K562 (cell line): ENCODE results near the gene LAMB4. TPM values are rescaled to one million over a fixed set of nuclear protein-coding genes. Genes with fewer than 3 reads are reported as not detected.

Experiments
- ATAC-seq: fragments of 200-7000 bp; cut with Tn5 transposase; 3 replicates; pipeline ENCODE4 v1.9.1; 2020; ENCODE audit warnings: moderate library complexity
- BruUV-seq: library from RNA; stranded (reverse); fragments of 400-500 nt; replicated peaks from 2 replicates; lab custom pipeline; 2021; lab: Mats Ljungman, UMichigan
- CTCF ChIA-PET: fragments of 300-600 bp; formaldehyde crosslinking; extraction: SDS; loops from one replicate; lab custom pipeline; 2021; ENCODE audit warnings: low intra/inter-chr PET ratio; lab: Yijun Ruan, JAX
- POLR2A ChIA-PET: fragments of 300-600, 350-650 bp; sonication (Branson Sonifier 250); formaldehyde crosslinking; extraction: SDS; loops from one replicate; lab custom pipeline; 2021; ENCODE audit warnings: antibody characterized with exemption, inconsistent platforms; lab: Yijun Ruan, JAX
- DNase-seq, 4 experiments: peaks; one replicate each; pipeline versions ENCODE4 v3.0.0 to v3.0.0-alpha.2; 2011 to 2018; ENCODE audit warnings: low spot score in 3 of 4, mixed read lengths in 3 of 4; ENCODE audit errors: extremely low read depth in 1 of 4
- FAIRE-seq: peaks from 2 replicates; lab custom pipeline; 2011; peaks lifted over from hg19 to GRCh38; lab: Jason Lieb, UNC
- H2AFZ ChIP-seq: 2 replicates; pipeline ENCODE4 v1.6.0; 2011; ENCODE audit warnings: low read depth, low read length, control low read depth, inconsistent platforms
- H3K27ac ChIP-seq: fragments of 200-600 bp; 3 replicates; pipeline ENCODE4 v1.8.0; 2011; ENCODE audit warnings: low read depth, mild to moderate bottlenecking, control low read depth, inconsistent platforms, low read length, moderate library complexity, mixed read lengths; ENCODE audit errors: extremely low read depth
- H3K27me3 ChIP-seq, 2 experiments: fragments of 300-600 bp in 1 of 2; 2 replicates in 1 of 2; 3 replicates in 1 of 2; pipeline versions ENCODE4 v1.6.0 to v1.8.0; 2011; ENCODE audit warnings: inconsistent platforms in 2 of 2, low read length in 2 of 2, mild to moderate bottlenecking in 1 of 2, mixed read lengths in 1 of 2, moderate library complexity in 1 of 2; ENCODE audit not compliant: control insufficient read depth in 2 of 2, insufficient read depth in 2 of 2
- H3K36me3 ChIP-seq: fragments of 300-600 bp; 3 replicates; pipeline ENCODE4 v1.8.0; 2011; ENCODE audit warnings: mild to moderate bottlenecking, low read length, inconsistent platforms; ENCODE audit not compliant: control insufficient read depth, insufficient read depth
- H3K4me1 ChIP-seq, 2 experiments: fragments of 200-600 bp in 1 of 2; replicated peaks in 1 of 2; 2 replicates in 1 of 2; 3 replicates in 1 of 2; pipeline versions ENCODE4 v1.5.1 to v1.8.0; 2011; ENCODE audit warnings: inconsistent platforms in 2 of 2, low read length in 2 of 2, mild to moderate bottlenecking in 1 of 2, mixed read lengths in 1 of 2, moderate library complexity in 1 of 2; ENCODE audit not compliant: control insufficient read depth in 2 of 2, insufficient read depth in 2 of 2
- H3K4me2 ChIP-seq: 2 replicates; pipeline ENCODE4 v1.6.1; 2011; ENCODE audit warnings: low read length, control low read depth, inconsistent platforms, mixed read lengths; ENCODE audit not compliant: insufficient read depth
- H3K4me3 ChIP-seq: fragments of 200-600 bp; sonication (generic), shearing (Covaris generic); 2 replicates; pipeline ENCODE4 v1.5.1; 2016; ENCODE audit warnings: control low read depth, inconsistent platforms
- H3K79me2 ChIP-seq: fragments of 200-600 bp; 3 replicates; pipeline ENCODE4 v1.8.0; 2011; ENCODE audit warnings: low read length, inconsistent platforms; ENCODE audit not compliant: control insufficient read depth, insufficient read depth
- H3K9ac ChIP-seq, 2 experiments: 2 replicates each; pipeline versions ENCODE4 v1.6.0 to v1.6.1; 2011; ENCODE audit warnings: low read depth in 2 of 2, low read length in 2 of 2, control low read depth in 1 of 2, inconsistent platforms in 1 of 2, mild to moderate bottlenecking in 1 of 2, mixed read lengths in 1 of 2; ENCODE audit not compliant: insufficient read depth in 1 of 2
- H3K9me1 ChIP-seq: one replicate; pipeline ENCODE4 v1.6.0; 2011; ENCODE audit warnings: inconsistent platforms, mild to moderate bottlenecking, low read length, moderate library complexity; ENCODE audit not compliant: control insufficient read depth, insufficient read depth
- H3K9me3 ChIP-seq: replicated peaks from 2 replicates; pipeline ENCODE4 v1.5.1; 2011; ENCODE audit warnings: low read depth, low read length, inconsistent platforms; ENCODE audit not compliant: control insufficient read depth, insufficient read depth
- H4K20me1 ChIP-seq: replicated peaks from 2 replicates; pipeline ENCODE4 v1.6.1; 2011; ENCODE audit warnings: low read length, inconsistent platforms, mixed read lengths; ENCODE audit not compliant: control insufficient read depth, insufficient read depth
- ELF1 ChIP-seq: fragments of 200-800 bp; sonication (Bioruptor generic); IDR thresholded peaks from 2 replicates; pipeline ENCODE4 v1.6.1; 2016; ENCODE audit warnings: missing genetic modification characterization, missing compliant biosample characterization
- ETS1 ChIP-seq: conservative IDR thresholded peaks from 2 replicates; pipeline ENCODE4 v1.6.1; 2011; ENCODE audit warnings: low read depth, mild to moderate bottlenecking, low read length; ENCODE audit not compliant: control insufficient read depth
- FOXJ2 ChIP-seq: fragments of 200-800 bp; sonication (Bioruptor generic); IDR thresholded peaks from 2 replicates; pipeline ENCODE4 v1.6.1; 2016; ENCODE audit warnings: missing genetic modification characterization, missing compliant biosample characterization
- FOXK1 ChIP-seq: sonication (generic); formaldehyde crosslinking; IDR thresholded peaks from 2 replicates; pipeline ENCODE4 v1.8.0; 2022; ENCODE audit warnings: missing genetic modification reagents, mild to moderate bottlenecking, borderline replicate concordance
- NCOA1 ChIP-seq: fragments of 450-650 bp; IDR thresholded peaks from 2 replicates; pipeline ENCODE4 v1.6.1; 2016; ENCODE audit warnings: low read depth
- NR0B1 ChIP-seq: fragments of 450-650 bp; IDR thresholded peaks from one replicate; pipeline ENCODE4 v1.6.1; 2018; ENCODE audit warnings: mild to moderate bottlenecking, moderate library complexity; ENCODE audit not compliant: partially characterized antibody
- PHTF2 ChIP-seq: fragments of 250-450 bp; sonication (Bioruptor Pico); IDR thresholded peaks from 2 replicates; pipeline ENCODE4 v1.5.0; 2021; ENCODE audit warnings: mild to moderate bottlenecking
- RBBP5 ChIP-seq: fragments of 200-600 bp; sonication (generic); IDR thresholded peaks from 2 replicates; pipeline ENCODE4 v1.6.1; 2012; ENCODE audit warnings: borderline replicate concordance, mild to moderate bottlenecking, low read length, control low read depth, inconsistent platforms; ENCODE audit not compliant: insufficient read depth, poor library complexity, severe bottlenecking
- RHOXF2B ChIP-seq: fragments of 250-450 bp; sonication (Bioruptor Pico); conservative IDR thresholded peaks from 2 replicates; pipeline ENCODE4 v1.5.1; 2021
- SIN3A ChIP-seq, 2 experiments: fragments of 150-350 bp in 1 of 2; IDR thresholded peaks; 2 replicates each; pipeline ENCODE4 v1.6.1; 2011 to 2016; ENCODE audit warnings: borderline replicate concordance in 2 of 2, low read depth in 2 of 2, low read length in 2 of 2, mild to moderate bottlenecking in 2 of 2, moderate library complexity in 2 of 2; ENCODE audit not compliant: control insufficient read depth in 1 of 2
- SMARCB1 ChIP-seq: IDR thresholded peaks from 2 replicates; pipeline ENCODE4 v1.6.1; 2011; ENCODE audit warnings: improper control_type of control experiment, low read depth; ENCODE audit not compliant: insufficient read length
- SREBF2 ChIP-seq: sonication (generic); formaldehyde crosslinking; IDR thresholded peaks from 2 replicates; pipeline ENCODE4 v1.4.0; 2020; ENCODE audit warnings: mild to moderate bottlenecking, missing genetic modification reagents
- ZFP1 ChIP-seq: fragments of 450-650 bp; formaldehyde crosslinking; IDR thresholded peaks from 2 replicates; pipeline ENCODE4 v1.4.0; 2020; ENCODE audit warnings: mild to moderate bottlenecking, mixed read lengths
- ZNF324 ChIP-seq: fragments of 250-450 bp; sonication (Bioruptor Pico); IDR thresholded peaks from 2 replicates; pipeline ENCODE4 v1.4.0; 2020; ENCODE audit warnings: mild to moderate bottlenecking
- ZNF644 ChIP-seq: fragments of 200-800 bp; sonication (Bioruptor generic); IDR thresholded peaks from 2 replicates; pipeline ENCODE4 v1.6.1; 2016; ENCODE audit warnings: low read depth, missing genetic modification characterization, missing compliant biosample characterization
- ZSCAN29 ChIP-seq: fragments of 450-650 bp; IDR thresholded peaks from 2 replicates; pipeline ENCODE4 v1.6.1; 2017
- WGBS: fragments of 100-300 bp; shearing (Covaris generic); methylation state at CpG from one replicate; pipeline ENCODE4 v1.1.6; 2016; ENCODE audit warnings: low coverage, mixed read lengths; ENCODE audit not compliant: insufficient coverage; ENCODE audit errors: missing lambda C conversion rate; 5-methylcytosine and 5-hydroxymethylcytosine counted together
- in situ Hi-C: fragments of 300-500 bp; cut with MboI; formaldehyde crosslinking; loops from 4 replicates; pipeline ENCODE4 v1.15.0; 2018; ENCODE audit warnings: inconsistent platforms, mixed read lengths
- intact Hi-C: fragments of 100-400 bp; cut with micrococcal nuclease; formaldehyde crosslinking; loops from 2 replicates; pipeline ENCODE4 v1.14.2; 2022
- polyA plus RNA-seq, 8 experiments: library from polyadenylated mRNA; depleted of rRNA in 4 of 8; stranded (reverse) in 5 of 8; unstranded in 3 of 8; fragments of >200 nt; fragmentation: Nextera tagmentation in 2 of 8; fragmentation: Illumina TruSeq in 1 of 8; extraction: Ambion mirVana in 2 of 8; extraction: Trizol in 1 of 8; gene quantifications; 2 replicates each; pipeline versions ENCODE4 v1.2.1 to v1.2.3, GENCODE V29; 2011 to 2014; ENCODE audit warnings: inconsistent platforms in 1 of 8, missing spikeins in 1 of 8
- total RNA-seq, 7 experiments: library from RNA; depleted of rRNA in 6 of 7; stranded (reverse); fragments of >200 nt in 6 of 7; fragmentation: Illumina TruSeq in 2 of 7; extraction: Trizol in 2 of 7; gene quantifications; 2 replicates each; pipeline versions ENCODE4 v1.2.1 to v1.2.3, GENCODE V29; 2011 to 2021; ENCODE audit warnings: low replicate concordance in 1 of 7

Gene LAMB4
- total and polyA plus RNA-seq, 9 of the 15 experiments (the other 6 are each of a cell fraction or from before 2014, with no cell fraction given): 0.06 to 0.13 (median 0.07) TPM; not detected in 6

DNA sequence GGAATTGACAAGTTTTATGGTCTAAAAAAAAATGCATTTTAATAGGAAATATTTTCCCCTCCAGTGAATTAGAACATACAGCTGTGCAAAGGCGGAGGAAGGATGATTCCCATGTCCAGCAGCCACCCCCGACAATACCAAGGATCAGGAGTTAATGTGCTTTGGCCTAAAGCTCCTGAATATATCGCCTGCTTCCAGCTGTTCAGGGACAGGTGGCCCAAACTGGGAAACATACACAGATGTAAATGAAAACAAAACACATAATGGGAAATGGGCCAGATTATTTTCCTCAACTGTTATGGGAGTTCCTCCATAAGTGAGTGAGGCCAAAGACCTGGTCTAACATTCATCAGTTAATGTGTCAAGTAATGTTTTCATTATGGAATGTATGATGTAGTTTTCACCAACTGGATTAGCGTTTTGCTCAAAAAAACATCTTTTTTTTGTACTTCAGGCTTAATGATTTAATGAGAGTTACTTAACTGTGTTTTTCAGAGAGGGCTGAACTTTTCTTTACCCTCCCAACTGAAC, 72.1 kb downstream of the LAMB4 start:
- TF ChIP-seq SREBF2 (CRISPR knock-in tag): no peak
- TF ChIP-seq SIN3A (IDR thresholded peaks at IDR 0.05; ENCODE audit: borderline replicate concordance in 2 of 2, control insufficient read depth in 1 of 2, low read depth in 2 of 2, low read length in 2 of 2): no peak
- no peak for TF ChIP-seq FOXK1 (CRISPR knock-in tag)
- TF ChIP-seq NCOA1: no peak
- no peak for TF ChIP-seq ZFP1 (CRISPR knock-in tag)
- TF ChIP-seq ELF1 (tag): no peak
- no peak for TF ChIP-seq FOXJ2 (tag)
- no peak for TF ChIP-seq ZNF644 (tag)
- TF ChIP-seq ETS1: no peak
- TF ChIP-seq SMARCB1: no peak
- no peak for TF ChIP-seq RBBP5
- no peak for TF ChIP-seq PHTF2 (CRISPR knock-in tag)
- no peak for TF ChIP-seq ZSCAN29
- no peak for TF ChIP-seq NR0B1
- TF ChIP-seq ZNF324 (CRISPR knock-in tag): no peak
- no peak for TF ChIP-seq RHOXF2B (CRISPR knock-in tag)
- BruUV-seq: no TSS peak
- 39% methylated on average over 4 of the region's 4 CpGs for WGBS
- H3K9me1 ChIP-seq: no peaks in the 10 kb centered on the region
- POLR2A ChIA-PET: interaction anchor here (0.6 to 1.2 kb wide), 4 partner anchors 15 to 1666 kb away, joined by 3 read pairs; no protein-coding TSS in a partner anchor
- H3K4me3 ChIP-seq: no peak overlapping the region
- H4K20me1 ChIP-seq: no peaks in the 10 kb centered on the region
- intact Hi-C loops (no loop called here), in situ Hi-C loops (no loop called here)
- ATAC-seq (no peak), DNase-seq (no peak), FAIRE-seq (no peak)
- H3K36me3 ChIP-seq: no peaks in the 10 kb centered on the region
- no peaks in the 10 kb centered on the region; a peak in 1 of 5 replicates for H3K4me1 ChIP-seq
- H2AFZ ChIP-seq: no peak overlapping the region
- H3K9ac ChIP-seq: no peak overlapping the region
- CTCF ChIA-PET: no interaction called here
- no peaks in the 10 kb centered on the region for H3K79me2 ChIP-seq
- no peaks in the 10 kb centered on the region for H3K27me3 ChIP-seq
- H3K9me3 ChIP-seq: no peaks in the 10 kb centered on the region
- H3K27ac ChIP-seq: no peak overlapping the region
- H3K4me2 ChIP-seq: no peak overlapping the region
